ENCODE measurements around the gene ZCCHC24. TPM values are rescaled to one million over a fixed set of nuclear protein-coding genes. Genes with fewer than 3 reads are reported as not detected.

Gene ZCCHC24
- total RNA-seq, 3 donors from 2014 or later, result 5.6 to 125 (median 22.8) TPM

- DNase-seq, result no peak
- ATAC-seq, result no peak
- Histone ChIP-seq H3K4me3 (no peak overlapping the region), H3K36me3 (ENCODE audit: low read depth) (no peaks in the 10 kb centered on the region), H3K4me1 (ENCODE audit: low read depth) (peaks cover 13% of the 10 kb centered on the region), H3K9me3 (no peaks in the 10 kb centered on the region)
- intact Hi-C loops (cut with DNase I, micrococcal nuclease), result no loop called here
- TF ChIP-seq CTCF (IDR thresholded peaks at IDR 0.05), result no peak
These were observed 11.2 kb downstream of the ZCCHC24 start for GRCh38 chr10:79434223-79434687.

- no peak overlapping the region for H3K4me3 ChIP-seq
- no peaks in the 10 kb centered on the region for H3K36me3 ChIP-seq (ENCODE audit: low read depth)
- peaks cover 12% of the 10 kb centered on the region for H3K4me1 ChIP-seq (ENCODE audit: low read depth)
- TF ChIP-seq CTCF (IDR thresholded peaks at IDR 0.05), result no peak
- intact Hi-C loops (cut with DNase I, micrococcal nuclease), result no loop called here
- DNase-seq (no peak), ATAC-seq (no peak)
- H3K9me3 ChIP-seq, result no peaks in the 10 kb centered on the region
These were observed 11.9 kb downstream of the ZCCHC24 start for GRCh38 chr10:79433324-79434222.

GRCh38 chr10:79431891-79432831 is 13.3 kb downstream of the ZCCHC24 start:
- DNase-seq (no peak), ATAC-seq (no peak)
- no peaks in the 10 kb centered on the region for H3K36me3 ChIP-seq (ENCODE audit: low read depth)
- H3K4me3 ChIP-seq, result no peak overlapping the region
- no peak for TF ChIP-seq CTCF (IDR thresholded peaks at IDR 0.05)
- intact Hi-C loops (cut with DNase I, micrococcal nuclease), result no loop called here
- H3K9me3 ChIP-seq, result no peaks in the 10 kb centered on the region
- H3K4me1 ChIP-seq (ENCODE audit: low read depth), result peaks cover 12% of the 10 kb centered on the region

GRCh38 chr10:79431428-79431827 is 14.0 kb downstream of the ZCCHC24 start:
- ATAC-seq (no peak), DNase-seq (no peak)
- intact Hi-C loops (cut with DNase I, micrococcal nuclease), result no loop called here
- Histone ChIP-seq H3K36me3 (ENCODE audit: low read depth) (no peaks in the 10 kb centered on the region), H3K4me1 (ENCODE audit: low read depth) (peaks cover 6% of the 10 kb centered on the region), H3K4me3 (no peak overlapping the region), H3K9me3 (no peaks in the 10 kb centered on the region)
- TF ChIP-seq CTCF (IDR thresholded peaks at IDR 0.05), result no peak

- intact Hi-C loops (cut with DNase I, micrococcal nuclease), result no loop called here
- no peaks in the 10 kb centered on the region for H3K36me3 ChIP-seq (ENCODE audit: low read depth)
- DNase-seq, result no peak
These were observed 14.5 kb downstream of the ZCCHC24 start for GRCh38 chr10:79430936-79431335.

More at GRCh38 chr10:79430936-79431335, 14.5 kb downstream of the ZCCHC24 start:
- Histone ChIP-seq H3K4me3 (no peak overlapping the region), H3K9me3 (no peaks in the 10 kb centered on the region), H3K4me1 (ENCODE audit: low read depth) (peaks cover under 1% of the 10 kb centered on the region)
- ATAC-seq, result no peak
- no peak for TF ChIP-seq CTCF (IDR thresholded peaks at IDR 0.05)
